Prostate gland (tissue), 2 donors: ENCODE measurements around the gene SLC14A1. TPM values are rescaled to one million over a fixed set of nuclear protein-coding genes. Genes with fewer than 3 reads are reported as not detected.

ENCODE experiments used
- DNase-seq: peaks from one replicate; pipeline ENCODE4 v3.0.0-alpha.2; 2019; ENCODE audit warnings: low spot score
- H3K27ac ChIP-seq, 2 donors: fragments of 200-600 bp; sonication (generic); 2 replicates each; pipeline ENCODE4 v1.5.1; 2017 to 2019
- H3K27me3 ChIP-seq: fragments of 200-600 bp; sonication (generic); replicated peaks from 2 replicates; pipeline ENCODE4 v1.5.1; 2019; ENCODE audit not compliant: insufficient read depth
- H3K36me3 ChIP-seq, 2 donors: fragments of 200-600 bp; sonication (generic); 1 replicate in 1 of 2; 2 replicates in 1 of 2; pipeline versions ENCODE4 v1.5.1 to v1.8.1; 2017 to 2019
- H3K4me1 ChIP-seq: fragments of 200-600 bp; sonication (generic); replicated peaks from 2 replicates; pipeline ENCODE4 v1.5.1; 2019
- H3K4me3 ChIP-seq, 2 donors: fragments of 200-600 bp; sonication (generic); 2 replicates each; pipeline ENCODE4 v1.5.1; 2017 to 2019
- H3K9me3 ChIP-seq: fragments of 200-600 bp; sonication (generic); 2 replicates; pipeline ENCODE4 v1.5.1; 2017
- CTCF ChIP-seq, 4 experiments: fragments of 200-600 bp in 2 of 4; fragments of 450-650 bp in 2 of 4; sonication (generic) in 2 of 4; IDR thresholded peaks; 1 replicate in 3 of 4; 2 replicates in 1 of 4; pipeline ENCODE4 v1.5.1; 2016 to 2019; ENCODE audit warnings: antibody characterized with exemption in 4 of 4, mild to moderate bottlenecking in 2 of 4, moderate library complexity in 2 of 4
- POLR2A ChIP-seq: fragments of 450-650 bp; IDR thresholded peaks from one replicate; pipeline ENCODE4 v1.6.1; 2016; ENCODE audit warnings: antibody characterized with exemption, mild to moderate bottlenecking
- POLR2AphosphoS5 ChIP-seq: sonication (generic); formaldehyde crosslinking; IDR thresholded peaks from one replicate; pipeline ENCODE4 v1.6.1; 2017; ENCODE audit warnings: antibody characterized with exemption
- WGBS: methylation state at CpG from one replicate; pipeline ENCODE4 v1.1.5; 2018; 5-methylcytosine and 5-hydroxymethylcytosine counted together
- intact Hi-C: fragments of 100-400 bp; cut with DNase I; formaldehyde crosslinking; loops from one replicate; pipeline ENCODE4 v1.14.2; 2022
- total RNA-seq, 2 donors: library from RNA; depleted of rRNA; stranded (reverse); fragments of >200 nt; gene quantifications; one replicate each; pipeline ENCODE4 v1.1.0, GENCODE V29; 2016

SLC14A1 gene
- total RNA-seq, 2 donors from 2014 or later = 31.8 to 139 TPM

GRCh38 chr18:45749918-45750689 lies 26.1 kb downstream of the SLC14A1 start:
- H3K27ac ChIP-seq = no peak overlapping the region
- 33% methylated on average over 6 of the region's 6 CpGs for WGBS
- no peak overlapping the region for H3K4me3 ChIP-seq
- no peaks in the 10 kb centered on the region for H3K9me3 ChIP-seq
- no peaks in the 10 kb centered on the region for H3K27me3 ChIP-seq
- peaks cover 17% of the 10 kb centered on the region for H3K4me1 ChIP-seq
- intact Hi-C loops = no loop called here
- no peak for DNase-seq
- no peak for TF ChIP-seq POLR2A
- no peaks in the 10 kb centered on the region for H3K36me3 ChIP-seq

DNA sequence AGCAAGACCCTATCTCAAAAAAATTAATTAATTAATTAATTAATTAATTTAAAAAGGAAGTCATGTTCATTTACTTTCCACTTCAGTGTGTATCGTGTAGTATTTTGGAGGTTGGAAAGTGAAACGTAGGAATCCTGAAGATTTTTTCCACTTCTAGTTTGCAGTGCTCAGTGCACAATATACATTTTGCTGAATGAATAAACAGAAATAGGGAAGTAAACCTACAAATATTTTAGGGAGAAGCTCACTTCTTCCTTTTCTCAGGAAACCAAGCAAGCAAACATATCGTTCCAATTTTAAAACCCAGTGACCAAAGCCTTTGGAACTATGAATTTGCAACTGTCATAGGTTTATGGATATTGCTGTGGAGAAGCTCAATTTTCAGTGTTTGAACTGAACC lies 27.8 kb downstream of the SLC14A1 start:
- WGBS = 58% methylated on average over 3 of the region's 3 CpGs
- no peaks in the 10 kb centered on the region for H3K27me3 ChIP-seq
- H3K36me3 ChIP-seq = no peaks in the 10 kb centered on the region
- TF ChIP-seq POLR2AphosphoS5 (no peak), POLR2A (no peak), CTCF (IDR thresholded peaks at IDR 0.05) (no peak)
- DNase-seq = no peak
- peaks cover 8% of the 10 kb centered on the region for H3K4me1 ChIP-seq
- no peaks in the 10 kb centered on the region for H3K9me3 ChIP-seq
- intact Hi-C loops = no loop called here
- H3K4me3 ChIP-seq = no peak overlapping the region
- no peak overlapping the region for H3K27ac ChIP-seq

DNA sequence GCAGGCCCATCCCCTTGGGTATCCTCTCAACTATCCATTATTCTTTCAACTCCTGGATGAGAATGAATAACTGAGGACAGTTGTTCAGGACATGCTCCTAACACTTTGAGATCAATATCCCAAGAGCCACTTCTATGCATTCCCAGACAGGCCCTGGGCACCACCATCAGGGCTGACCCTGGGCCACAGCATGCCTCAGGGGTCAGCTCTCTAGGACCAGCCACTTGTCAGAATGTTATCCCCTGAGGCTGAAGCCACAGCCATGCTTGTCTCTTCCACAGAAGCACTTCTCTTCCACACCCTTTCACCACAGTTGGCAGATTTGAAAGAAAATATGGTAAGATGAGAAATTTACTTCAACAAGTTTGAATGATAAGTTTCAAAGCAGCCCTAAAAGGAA lies 28.7 kb downstream of the SLC14A1 start:
- DNase-seq = no peak
- H3K4me3 ChIP-seq = no peak overlapping the region
- H3K27ac ChIP-seq = no peak overlapping the region
- no peaks in the 10 kb centered on the region for H3K27me3 ChIP-seq
- no peaks in the 10 kb centered on the region for H3K36me3 ChIP-seq
- H3K4me1 ChIP-seq = peaks cover 8% of the 10 kb centered on the region
- intact Hi-C loops = no loop called here
- H3K9me3 ChIP-seq = no peaks in the 10 kb centered on the region
- no peak for TF ChIP-seq CTCF (IDR thresholded peaks at IDR 0.05)
- no peak for TF ChIP-seq POLR2A
- TF ChIP-seq POLR2AphosphoS5 = no peak

- intact Hi-C loops = no loop called here
- H3K27me3 ChIP-seq = no peaks in the 10 kb centered on the region
These were observed 29.3 kb downstream of the SLC14A1 start for GRCh38 chr18:45753286-45753685.

DNA sequence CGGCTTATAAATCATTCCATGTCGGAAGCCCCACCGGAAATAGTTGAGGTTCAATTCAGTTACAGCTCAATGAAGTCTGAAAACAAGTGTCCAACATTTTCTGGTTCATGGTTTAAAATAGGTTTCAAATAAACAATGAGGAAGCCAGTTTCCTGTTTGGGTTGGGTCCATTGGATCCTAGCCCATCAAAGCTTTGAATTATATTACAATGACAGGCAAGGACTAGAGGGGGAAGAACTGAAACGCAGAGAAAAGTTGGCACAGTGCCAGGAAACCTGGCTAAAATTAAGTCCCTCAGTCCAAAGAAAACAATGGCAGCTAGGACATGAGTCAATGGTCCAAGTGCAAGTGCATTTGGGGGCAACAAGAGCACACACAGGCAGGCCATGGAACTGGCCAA lies 32.0 kb downstream of the SLC14A1 start:
- peak; percentile 84 for DNase-seq
- Histone ChIP-seq H3K27me3 (no peaks in the 10 kb centered on the region), H3K4me3 (no peak overlapping the region), H3K36me3 (no peaks in the 10 kb centered on the region), H3K9me3 (no peaks in the 10 kb centered on the region), H3K4me1 (no peaks in the 10 kb centered on the region), H3K27ac (no peak overlapping the region)
- 7% methylated on average over 4 of the region's 4 CpGs for WGBS
- no peak for TF ChIP-seq POLR2A
- no peak for TF ChIP-seq CTCF (IDR thresholded peaks at IDR 0.05)
- TF ChIP-seq POLR2AphosphoS5 = peak; percentile 86
- intact Hi-C loops = no loop called here

More at GRCh38 chr18:45753286-45753685, 29.3 kb downstream of the SLC14A1 start:
- Histone ChIP-seq H3K27ac (no peak overlapping the region), H3K4me3 (no peak overlapping the region), H3K9me3 (no peaks in the 10 kb centered on the region), H3K36me3 (no peaks in the 10 kb centered on the region), H3K4me1 (peaks cover 5% of the 10 kb centered on the region)
- DNase-seq = no peak
- no peak for TF ChIP-seq POLR2A
- no peak for TF ChIP-seq POLR2AphosphoS5
- no peak for TF ChIP-seq CTCF (IDR thresholded peaks at IDR 0.05)
- 23% methylated on average over 1 of the region's 1 CpG for WGBS
